Endothelial cell of umbilical vein (primary cell): ENCODE data around the gene RAB31. TPM values are rescaled to one million over a fixed set of nuclear protein-coding genes. Genes with fewer than 3 reads are reported as not detected.

Experiments
- BruUV-seq: library from RNA; stranded (reverse); fragments of 400-500 nt; replicated peaks from 2 replicates; lab custom pipeline; 2021; lab: Mats Ljungman, UMichigan
- CTCF ChIA-PET: fragments of 300-600, 350-600 bp; sonication (Branson Sonifier 250); formaldehyde crosslinking; loops from one replicate; lab custom pipeline; 2021; ENCODE audit warnings: antibody characterized with exemption, inconsistent platforms; lab: Charles Lee
- POLR2A ChIA-PET: fragments of 300-600, 350-600 bp; sonication (Branson Sonifier 250); formaldehyde crosslinking; loops from one replicate; lab custom pipeline; 2021; ENCODE audit warnings: antibody characterized with exemption, inconsistent platforms; lab: Charles Lee
- DNase-seq: peaks from one replicate; pipeline ENCODE4 v3.0.0-alpha.2; 2011; ENCODE audit warnings: low read depth, low spot score
- FAIRE-seq: peaks from 2 replicates; lab custom pipeline; 2011; peaks lifted over from hg19 to GRCh38; lab: Jason Lieb, UNC
- H2AFZ ChIP-seq: 2 replicates; pipeline ENCODE4 v1.6.0; 2012; ENCODE audit warnings: low read depth, low read length, control low read depth, inconsistent platforms
- H3K27ac ChIP-seq: 2 replicates; pipeline ENCODE4 v1.5.1; 2011; ENCODE audit warnings: low read depth, mild to moderate bottlenecking, control low read depth, low read length, moderate library complexity; ENCODE audit not compliant: insufficient read depth
- H3K27me3 ChIP-seq, 2 experiments: 2 replicates each; pipeline versions ENCODE4 v1.6.0 to v1.6.1; 2011; ENCODE audit warnings: low read length in 2 of 2, mixed read lengths in 1 of 2; ENCODE audit not compliant: control insufficient read depth in 2 of 2, insufficient read depth in 2 of 2
- H3K36me3 ChIP-seq, 2 experiments: 2 replicates in 1 of 2; 3 replicates in 1 of 2; pipeline ENCODE4 v1.5.1; 2011; ENCODE audit warnings: low read length in 2 of 2, mild to moderate bottlenecking in 1 of 2, moderate library complexity in 1 of 2; ENCODE audit not compliant: control insufficient read depth in 2 of 2, insufficient read depth in 2 of 2; ENCODE audit errors: extremely low read depth in 1 of 2
- H3K4me1 ChIP-seq: 3 replicates; pipeline ENCODE4 v1.5.1; 2011; ENCODE audit warnings: mild to moderate bottlenecking, low read length; ENCODE audit not compliant: control insufficient read depth, insufficient read depth; ENCODE audit errors: extremely low read depth
- H3K4me2 ChIP-seq: 2 replicates; pipeline ENCODE4 v1.6.1; 2011; ENCODE audit warnings: low read length, control low read depth, mixed read lengths; ENCODE audit not compliant: insufficient read depth
- H3K4me3 ChIP-seq, 3 experiments: fragments of 200-600 bp in 1 of 3; sonication (generic), shearing (Covaris generic) in 1 of 3; replicated peaks in 1 of 3; 2 replicates each; pipeline ENCODE4 v1.5.1; 2011 to 2016; ENCODE audit warnings: control low read depth in 3 of 3, low read length in 3 of 3, mild to moderate bottlenecking in 2 of 3, inconsistent platforms in 1 of 3, low read depth in 1 of 3, moderate library complexity in 1 of 3; ENCODE audit not compliant: insufficient read depth in 1 of 3
- H3K79me2 ChIP-seq: 2 replicates; pipeline ENCODE4 v1.6.0; 2012; ENCODE audit warnings: low read length, inconsistent platforms; ENCODE audit not compliant: control insufficient read depth, insufficient read depth
- H3K9ac ChIP-seq: replicated peaks from 2 replicates; pipeline ENCODE3; 2011; ENCODE audit warnings: low read length, control low read depth; ENCODE audit not compliant: insufficient read depth; ENCODE audit errors: extremely low read depth
- H3K9me1 ChIP-seq: replicated peaks from 3 replicates; pipeline ENCODE4 v1.6.0; 2011; ENCODE audit warnings: mild to moderate bottlenecking, low read length; ENCODE audit not compliant: control insufficient read depth, insufficient read depth; ENCODE audit errors: extremely low read depth
- H3K9me3 ChIP-seq: replicated peaks from 2 replicates; pipeline ENCODE4 v1.5.1; 2012; ENCODE audit warnings: low read length, inconsistent platforms; ENCODE audit not compliant: control insufficient read depth, insufficient read depth
- H4K20me1 ChIP-seq: replicated peaks from 2 replicates; pipeline ENCODE3; 2011; ENCODE audit warnings: mild to moderate bottlenecking, low read length; ENCODE audit not compliant: control insufficient read depth, insufficient read depth; ENCODE audit errors: extremely low read depth
- CTCF ChIP-seq, 2 donors: IDR thresholded peaks; 1 replicate in 1 of 2; 2 replicates in 1 of 2; pipeline ENCODE4 v1.5.1; 2011; ENCODE audit warnings: low read length in 2 of 2, mild to moderate bottlenecking in 2 of 2, moderate library complexity in 2 of 2, control low read depth in 1 of 2, inconsistent platforms in 1 of 2, low read depth in 1 of 2; ENCODE audit not compliant: insufficient read depth in 1 of 2; ENCODE audit errors: extremely low read depth in 1 of 2
- EZH2 ChIP-seq: IDR thresholded peaks from 2 replicates; pipeline ENCODE4 v1.6.1; 2012; ENCODE audit warnings: borderline replicate concordance, low read depth, mild to moderate bottlenecking, moderate library complexity, low read length, inconsistent platforms; ENCODE audit not compliant: severe bottlenecking
- FOS ChIP-seq: IDR thresholded peaks from 2 replicates; pipeline ENCODE4 v1.6.1; 2011; ENCODE audit warnings: mild to moderate bottlenecking, low read length, moderate library complexity, borderline replicate concordance; ENCODE audit not compliant: insufficient read depth
- GATA2 ChIP-seq: IDR thresholded peaks from 2 replicates; pipeline ENCODE4 v1.7.0; 2011; ENCODE audit warnings: low read depth, mild to moderate bottlenecking, moderate library complexity, mixed read lengths, low read length; ENCODE audit not compliant: insufficient read length, insufficient read depth
- JUN ChIP-seq: IDR thresholded peaks from 2 replicates; pipeline ENCODE4 v1.6.1; 2011; ENCODE audit warnings: borderline replicate concordance, low read depth; ENCODE audit not compliant: insufficient read length, insufficient read depth
- MAX ChIP-seq: IDR thresholded peaks from 2 replicates; pipeline ENCODE4 v1.6.1; 2011; ENCODE audit not compliant: insufficient read depth, insufficient read length
- MYC ChIP-seq: IDR thresholded peaks from one replicate; pipeline ENCODE4 v1.6.1; 2011; ENCODE audit warnings: mild to moderate bottlenecking, low read depth, low read length
- POLR2A ChIP-seq: IDR thresholded peaks from 2 replicates; pipeline ENCODE4 v1.6.1; 2012; ENCODE audit warnings: low read depth, mild to moderate bottlenecking, control low read depth, low read length
- POLR2AphosphoS5 ChIP-seq: IDR thresholded peaks from 2 replicates; pipeline ENCODE4 v1.6.1; 2012; ENCODE audit warnings: low read depth, mild to moderate bottlenecking, control low read depth, low read length, moderate library complexity; ENCODE audit not compliant: insufficient read depth
- dilution Hi-C: fragments of 300-500 bp; cut with MboI; formaldehyde crosslinking; loops from one replicate; pipeline ENCODE4 v1.15.0; 2019; ENCODE audit warnings: low sequenced_read_pairs; ENCODE audit not compliant: extremely low pct_ligation_motif_present
- intact Hi-C: fragments of 100-400 bp; cut with micrococcal nuclease; formaldehyde crosslinking; loops from one replicate; pipeline ENCODE4 v1.10.0; 2022
- polyA plus RNA-seq, 4 experiments: library from polyadenylated mRNA; depleted of rRNA in 3 of 4; stranded (reverse) in 3 of 4; unstranded in 1 of 4; fragments of >200 nt; gene quantifications; 2 replicates each; pipeline versions ENCODE4 v1.2.1 to v1.2.3, GENCODE V29; 2011 to 2012; ENCODE audit warnings: missing spikeins in 1 of 4
- total RNA-seq: library from RNA; stranded (reverse); gene quantifications from 2 replicates; pipeline ENCODE4 v1.2.3, GENCODE V29; 2021

RAB31 gene
- total and polyA plus RNA-seq, 2 donors (not counting 3 experiments of a cell fraction or from before 2014, with no cell fraction given) = 30.5 TPM

- Histone ChIP-seq H3K27me3 (no peaks in the 10 kb centered on the region), H2AFZ (no peak overlapping the region), H4K20me1 (no peaks in the 10 kb centered on the region), H3K4me3 (no peak overlapping the region), H3K9me1 (no peaks in the 10 kb centered on the region), H3K36me3 (no peaks in the 10 kb centered on the region), H3K4me2 (no peak overlapping the region), H3K4me1 (peaks cover 10% of the 10 kb centered on the region), H3K27ac (no peak overlapping the region), H3K79me2 (no peaks in the 10 kb centered on the region), H3K9me3 (no peaks in the 10 kb centered on the region), H3K9ac (no peak overlapping the region)
- no TSS peak for BruUV-seq
- DNase-seq = no peak
- intact Hi-C loops (no loop called here), dilution Hi-C loops (no loop called here)
- ChIA-PET CTCF (interaction anchor here (2.1 kb wide), 1 partner anchor 122 kb away, joined by 8 read pairs; no protein-coding TSS in a partner anchor), POLR2A (no interaction called here)
- TF ChIP-seq CTCF (IDR thresholded peaks at IDR 0.05; ENCODE audit: extremely low read depth in 1 of 2, insufficient read depth in 1 of 2, low read depth in 1 of 2, low read length in 2 of 2) = no peak
- TF ChIP-seq POLR2AphosphoS5 = no peak
- TF ChIP-seq EZH2 = no peak
- TF ChIP-seq GATA2 = no peak
- no peak for TF ChIP-seq POLR2A
- no peak for TF ChIP-seq FOS
- TF ChIP-seq MYC = no peak
- no peak for TF ChIP-seq MAX
- TF ChIP-seq JUN = no peak
- no peak for FAIRE-seq
These were observed 11.0 kb upstream of the RAB31 start for GRCh38 chr18:9697121-9697520.
